Body of pancreas (tissue), 4 donors: ENCODE measurements around the gene RBM38.

Source experiments
- POLR2A ChIP-seq, 3 donors: fragments of 450-650 bp; IDR thresholded peaks; one replicate each; pipeline ENCODE4 v1.6.1; 2016; ENCODE audit warnings: antibody characterized with exemption in 3 of 3, mild to moderate bottlenecking in 2 of 3
- TF ChIP-seq, protein P1 (sequence below), 7 experiments: fragments of 450-650 bp in 4 of 7; fragments of 200-600 bp in 3 of 7; sonication (generic) in 3 of 7; IDR thresholded peaks; one replicate each; pipeline ENCODE4 v1.5.1; 2016 to 2019; ENCODE audit warnings: antibody characterized with exemption in 7 of 7

DNA sequence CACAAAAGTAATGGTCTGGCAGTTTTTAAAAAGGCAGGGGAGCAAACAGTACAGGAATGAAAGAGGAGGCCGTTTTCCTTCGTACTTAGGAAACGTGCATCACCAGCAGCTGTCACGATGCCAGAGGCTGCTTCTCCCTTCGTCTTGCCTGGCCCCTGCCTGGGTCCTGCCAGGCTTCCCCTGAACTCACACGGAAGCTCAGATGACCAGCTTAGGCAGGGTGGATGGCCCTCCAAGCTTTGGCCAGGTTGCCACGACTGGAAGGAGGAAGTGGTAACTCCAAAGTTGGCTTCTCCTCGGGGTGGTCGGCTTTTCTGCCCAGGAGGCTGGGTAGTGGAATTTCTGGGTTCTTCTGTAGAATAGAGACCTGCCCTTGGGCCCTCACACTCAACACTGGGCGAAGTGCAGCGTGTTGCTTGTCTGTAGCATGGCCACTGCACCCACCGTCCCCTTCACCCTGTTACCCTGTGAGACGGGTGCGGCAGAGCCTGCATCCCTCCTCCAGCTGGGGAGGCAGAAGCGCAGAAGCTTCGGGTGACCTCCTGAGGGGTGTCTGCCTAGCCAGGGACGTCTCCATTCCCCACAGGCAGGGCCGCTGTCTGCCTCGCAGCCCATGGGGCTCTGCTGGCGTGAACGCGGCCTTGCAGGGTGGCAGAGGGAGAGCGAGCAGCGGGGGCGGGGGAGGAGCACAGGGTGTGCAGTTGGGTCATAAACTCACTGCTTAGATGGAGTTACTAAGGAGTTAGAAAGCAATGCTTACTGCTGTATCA is 18.4 kb upstream of the RBM38 start:
- TF ChIP-seq, protein P1, sequence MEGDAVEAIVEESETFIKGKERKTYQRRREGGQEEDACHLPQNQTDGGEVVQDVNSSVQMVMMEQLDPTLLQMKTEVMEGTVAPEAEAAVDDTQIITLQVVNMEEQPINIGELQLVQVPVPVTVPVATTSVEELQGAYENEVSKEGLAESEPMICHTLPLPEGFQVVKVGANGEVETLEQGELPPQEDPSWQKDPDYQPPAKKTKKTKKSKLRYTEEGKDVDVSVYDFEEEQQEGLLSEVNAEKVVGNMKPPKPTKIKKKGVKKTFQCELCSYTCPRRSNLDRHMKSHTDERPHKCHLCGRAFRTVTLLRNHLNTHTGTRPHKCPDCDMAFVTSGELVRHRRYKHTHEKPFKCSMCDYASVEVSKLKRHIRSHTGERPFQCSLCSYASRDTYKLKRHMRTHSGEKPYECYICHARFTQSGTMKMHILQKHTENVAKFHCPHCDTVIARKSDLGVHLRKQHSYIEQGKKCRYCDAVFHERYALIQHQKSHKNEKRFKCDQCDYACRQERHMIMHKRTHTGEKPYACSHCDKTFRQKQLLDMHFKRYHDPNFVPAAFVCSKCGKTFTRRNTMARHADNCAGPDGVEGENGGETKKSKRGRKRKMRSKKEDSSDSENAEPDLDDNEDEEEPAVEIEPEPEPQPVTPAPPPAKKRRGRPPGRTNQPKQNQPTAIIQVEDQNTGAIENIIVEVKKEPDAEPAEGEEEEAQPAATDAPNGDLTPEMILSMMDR (IDR thresholded peaks at IDR 0.05), result no peak
- no peak for TF ChIP-seq POLR2A (IDR thresholded peaks at IDR 0.05)
